ENCODE measurements around the gene ZNF75A. TPM values are rescaled to one million over a fixed set of nuclear protein-coding genes. Genes with fewer than 3 reads are reported as not detected.

ZNF75A gene
- total RNA-seq, 1 donor from 2014 or later = 20.9 TPM

- no peaks in the 10 kb centered on the region for H3K27me3 Mint-ChIP-seq (ENCODE audit: low read depth)
- peak within 1 kb of the TSS; percentile 99 for H3K27ac Mint-ChIP-seq (ENCODE audit: unreplicated experiment)
- peaks cover 29% of the 10 kb centered on the region for H3K4me1 Mint-ChIP-seq (ENCODE audit: low read depth)
- TF ChIP-seq CTCF (IDR thresholded peaks at IDR 0.05) = no peak
- peak within 1 kb of the TSS; percentile 93 for H3K4me3 Mint-ChIP-seq (ENCODE audit: unreplicated experiment)
- peaks cover 23% of the 10 kb centered on the region for H3K36me3 Mint-ChIP-seq (ENCODE audit: low read depth)
- peaks cover 15% of the 10 kb centered on the region for H3K9me3 Mint-ChIP-seq (ENCODE audit: low read depth)
- peak; percentile 97 for DNase-seq (ENCODE audit: low spot score)
These were observed 22.4 kb upstream of the ZNF75A start, which contains the start of gene ZNF263 for GRCh38 chr16:3282730-3283542. TSS of gene ZNF263 (plus strand) at chr16:3283491. CDS start at chr16:3283819, 328 bp downstream.

GRCh38 chr16:3283543-3284447 lies 21.5 kb upstream of the ZNF75A start:
- Mint-ChIP-seq H3K27ac (ENCODE audit: unreplicated experiment) (peak overlapping the region; percentile 99), H3K4me3 (ENCODE audit: unreplicated experiment) (peak overlapping the region; percentile 93), H3K36me3 (ENCODE audit: low read depth) (peaks cover 30% of the 10 kb centered on the region), H3K4me1 (ENCODE audit: low read depth) (peaks cover 29% of the 10 kb centered on the region), H3K27me3 (ENCODE audit: low read depth) (no peaks in the 10 kb centered on the region), H3K9me3 (ENCODE audit: low read depth) (peaks cover 18% of the 10 kb centered on the region)
- no peak for TF ChIP-seq CTCF (IDR thresholded peaks at IDR 0.05)
- no peak for DNase-seq (ENCODE audit: low spot score)

- no peak for TF ChIP-seq CTCF (IDR thresholded peaks at IDR 0.05)
- Mint-ChIP-seq H3K36me3 (ENCODE audit: low read depth) (peaks cover 41% of the 10 kb centered on the region), H3K27ac (ENCODE audit: unreplicated experiment) (peak overlapping the region; percentile 49), H3K4me1 (ENCODE audit: low read depth) (peaks cover 29% of the 10 kb centered on the region), H3K4me3 (ENCODE audit: unreplicated experiment) (peak overlapping the region; percentile 93), H3K9me3 (ENCODE audit: low read depth) (peaks cover 27% of the 10 kb centered on the region), H3K27me3 (ENCODE audit: low read depth) (no peaks in the 10 kb centered on the region)
- DNase-seq (ENCODE audit: low spot score) = no peak
These were observed 20.2 kb upstream of the ZNF75A start for GRCh38 chr16:3285131-3285530.

- no peaks in the 10 kb centered on the region for H3K27me3 Mint-ChIP-seq (ENCODE audit: low read depth)
- no peak for TF ChIP-seq CTCF (IDR thresholded peaks at IDR 0.05)
These were observed 15.2 kb upstream of the ZNF75A start for GRCh38 chr16:3289998-3290673.

More at GRCh38 chr16:3289998-3290673, 15.2 kb upstream of the ZNF75A start:
- Mint-ChIP-seq H3K9me3 (ENCODE audit: low read depth) (peaks cover 63% of the 10 kb centered on the region), H3K27ac (ENCODE audit: unreplicated experiment) (no peak overlapping the region), H3K4me1 (ENCODE audit: low read depth) (peaks cover 11% of the 10 kb centered on the region), H3K36me3 (ENCODE audit: low read depth) (peaks cover 84% of the 10 kb centered on the region), H3K4me3 (ENCODE audit: unreplicated experiment) (no peak overlapping the region)
- DNase-seq (ENCODE audit: low spot score) = no peak
